CD14-positive monocyte (primary cell): ENCODE data around the gene COMT. TPM values are rescaled to one million over a fixed set of nuclear protein-coding genes. Genes with fewer than 3 reads are reported as not detected.

Source experiments
- DNase-seq, 3 donors: peaks; one replicate each; pipeline ENCODE4 v3.0.0-alpha.2; 2011 to 2022
- H2AFZ ChIP-seq: 2 replicates; pipeline ENCODE4 v1.6.0; 2012; ENCODE audit warnings: mild to moderate bottlenecking, low read depth, low read length, inconsistent platforms; ENCODE audit not compliant: insufficient read depth, poor library complexity, severe bottlenecking
- H3K27ac ChIP-seq, 2 donors: 1 replicate in 1 of 2; 2 replicates in 1 of 2; pipeline ENCODE4 v1.5.1; 2012 to 2013; ENCODE audit warnings: low read length in 2 of 2, control low read depth in 1 of 2, inconsistent platforms in 1 of 2, low read depth in 1 of 2, mild to moderate bottlenecking in 1 of 2
- H3K27me3 ChIP-seq, 2 donors: one replicate each; pipeline versions ENCODE4 v1.6.0 to v1.6.1; 2011 to 2013; ENCODE audit warnings: low read length in 2 of 2; ENCODE audit not compliant: control insufficient read depth in 2 of 2, insufficient read depth in 2 of 2
- H3K36me3 ChIP-seq, 2 donors: replicated peaks in 1 of 2; 1 replicate in 1 of 2; 2 replicates in 1 of 2; pipeline versions ENCODE4 v1.5.1 to v1.6.1; 2012 to 2013; ENCODE audit warnings: low read length in 2 of 2, control low read depth in 1 of 2, inconsistent platforms in 1 of 2, mild to moderate bottlenecking in 1 of 2; ENCODE audit not compliant: insufficient read depth in 2 of 2, control insufficient read depth in 1 of 2
- H3K4me1 ChIP-seq, 2 donors: 1 replicate in 1 of 2; 2 replicates in 1 of 2; pipeline versions ENCODE4 v1.5.1 to v1.6.1; 2012 to 2013; ENCODE audit warnings: low read length in 2 of 2, control low read depth in 1 of 2, inconsistent platforms in 1 of 2, mild to moderate bottlenecking in 1 of 2, moderate library complexity in 1 of 2; ENCODE audit not compliant: insufficient read depth in 2 of 2, control insufficient read depth in 1 of 2
- H3K4me2 ChIP-seq: replicated peaks from 2 replicates; pipeline ENCODE3; 2012; ENCODE audit warnings: low read length, moderate library complexity, mild to moderate bottlenecking; ENCODE audit not compliant: poor library complexity, severe bottlenecking; ENCODE audit errors: extremely low read depth
- H3K4me3 ChIP-seq, 3 experiments: fragments of 200-600 bp in 1 of 3; sonication (generic) in 1 of 3; replicated peaks in 1 of 3; 1 replicate in 2 of 3; 2 replicates in 1 of 3; pipeline ENCODE4 v1.5.1; 2011 to 2013; ENCODE audit warnings: low read length in 3 of 3, mild to moderate bottlenecking in 3 of 3, control low read depth in 2 of 3, low read depth in 2 of 3, inconsistent platforms in 1 of 3, moderate library complexity in 1 of 3
- H3K79me2 ChIP-seq: 2 replicates; pipeline ENCODE4 v1.6.0; 2012; ENCODE audit warnings: mild to moderate bottlenecking, control low read depth, inconsistent platforms, low read length, moderate library complexity; ENCODE audit not compliant: insufficient read depth
- H3K9ac ChIP-seq: 2 replicates; pipeline ENCODE4 v1.6.0; 2017; ENCODE audit warnings: low read length, mild to moderate bottlenecking; ENCODE audit not compliant: insufficient read depth, poor library complexity, severe bottlenecking
- H3K9me3 ChIP-seq, 2 donors: replicated peaks in 1 of 2; 1 replicate in 1 of 2; 2 replicates in 1 of 2; pipeline versions ENCODE4 v1.5.1 to v1.6.1; 2012 to 2013; ENCODE audit warnings: low read length in 2 of 2, control low read depth in 1 of 2; ENCODE audit not compliant: control insufficient read depth in 1 of 2, insufficient read depth in 1 of 2
- H4K20me1 ChIP-seq: 2 replicates; pipeline ENCODE4 v1.6.0; 2012; ENCODE audit warnings: mild to moderate bottlenecking, low read length, control low read depth, moderate library complexity; ENCODE audit not compliant: insufficient read depth
- H3K27ac Mint-ChIP-seq, 7 donors: one replicate each; pipeline ENCODE4 v1.8.0; 2020; ENCODE audit warnings: mild to moderate bottlenecking in 7 of 7, mixed read lengths in 7 of 7, moderate library complexity in 6 of 7, inconsistent platforms in 2 of 7
- H3K27me3 Mint-ChIP-seq, 3 donors: one replicate each; pipeline ENCODE4 v1.8.0; 2021 to 2022; ENCODE audit warnings: low read depth in 3 of 3, mild to moderate bottlenecking in 3 of 3, mixed read lengths in 3 of 3, moderate library complexity in 3 of 3, inconsistent platforms in 1 of 3
- H3K36me3 Mint-ChIP-seq, 2 donors: one replicate each; pipeline ENCODE4 v1.8.0; 2020; ENCODE audit warnings: mixed read lengths in 2 of 2, inconsistent platforms in 1 of 2, mild to moderate bottlenecking in 1 of 2
- H3K4me1 Mint-ChIP-seq: one replicate; pipeline ENCODE4 v1.8.0; 2020; ENCODE audit warnings: mild to moderate bottlenecking, mixed read lengths
- H3K4me3 Mint-ChIP-seq, 2 donors: one replicate each; pipeline ENCODE4 v1.8.0; 2020; ENCODE audit warnings: mild to moderate bottlenecking in 2 of 2, mixed read lengths in 2 of 2, moderate library complexity in 1 of 2
- H3K9me3 Mint-ChIP-seq, 7 donors: one replicate each; pipeline ENCODE4 v1.8.0; 2020 to 2022; ENCODE audit warnings: mixed read lengths in 7 of 7, mild to moderate bottlenecking in 6 of 7, moderate library complexity in 6 of 7, inconsistent platforms in 2 of 7
- CTCF ChIP-seq: fragments of 200-600 bp; IDR thresholded peaks from one replicate; pipeline ENCODE4 v1.8.0; 2022; ENCODE audit warnings: antibody characterized with exemption, mild to moderate bottlenecking
- WGBS: methylation state at CpG from one replicate; pipeline ENCODE4 v1.1.5; 2013; ENCODE audit warnings: missing lambda C conversion rate; ENCODE audit not compliant: insufficient coverage; 5-methylcytosine and 5-hydroxymethylcytosine counted together
- intact Hi-C, 2 donors: fragments of 100-400 bp; cut with micrococcal nuclease; formaldehyde crosslinking; loops; one replicate each; pipeline versions ENCODE4 v1.15.0 to v1.15.1; 2023
- polyA plus RNA-seq, 3 donors: library from polyadenylated mRNA; depleted of rRNA in 1 of 3; unstranded in 2 of 3; stranded (reverse) in 1 of 3; fragments of 300-500 nt in 2 of 3; fragments of >200 nt in 1 of 3; fragmentation: Illumina TruSeq in 2 of 3; gene quantifications; 1 replicate in 2 of 3; 2 replicates in 1 of 3; pipeline ENCODE4 v1.2.3, GENCODE V29; 2012 to 2021

The COMT gene
- polyA plus RNA-seq, 3 donors = 314 to 400 (median 329) TPM

- Mint-ChIP-seq H3K27ac (no peak overlapping the region), H3K27me3 (peaks cover 9 to 16% (median 14%) of the 10 kb centered on the region in 3 donors), H3K4me3 (no peak overlapping the region), H3K9me3 (peaks cover 0 to 3% (median 0%) of the 10 kb centered on the region in 7 donors), H3K4me1 (no peaks in the 10 kb centered on the region), H3K36me3 (no peaks in the 10 kb centered on the region)
- H3K9me3 ChIP-seq = no peaks in the 10 kb centered on the region
- H2AFZ ChIP-seq = no peak overlapping the region
- no peaks in the 10 kb centered on the region for H4K20me1 ChIP-seq
- H3K79me2 ChIP-seq = no peaks in the 10 kb centered on the region
- H3K9ac ChIP-seq = no peak overlapping the region
- no peak overlapping the region for H3K4me2 ChIP-seq
- H3K4me1 ChIP-seq = no peaks in the 10 kb centered on the region
- no peak overlapping the region for H3K4me3 ChIP-seq
- peaks cover 0 to 5% of the 10 kb centered on the region in 2 donors for H3K27me3 ChIP-seq
- H3K27ac ChIP-seq = no peak overlapping the region
- TF ChIP-seq CTCF = no peak
- WGBS = 97% methylated on average over 8 of the region's 8 CpGs
- DNase-seq = no peak
- intact Hi-C loops = loop anchor here (5.0 to 10.0 kb wide), 3 partner anchors 37 to 277 kb away; partner anchors contain the start of genes GNB1L (in 1 of the 2) and RTL10 (in 1 of the 2)
- no peaks in the 10 kb centered on the region for H3K36me3 ChIP-seq
Measured at GRCh38 chr22:20009582-20010306, 68.2 kb downstream of the COMT start.

- intact Hi-C loops = loop anchor here (5.0 to 10.0 kb wide), 3 partner anchors 38 to 278 kb away; partner anchors contain the start of genes GNB1L (in 1 of the 2) and RTL10 (in 1 of the 2)
- no peak overlapping the region for H3K4me2 ChIP-seq
- Mint-ChIP-seq H3K27ac (no peak overlapping the region), H3K36me3 (no peaks in the 10 kb centered on the region), H3K9me3 (peaks cover 0 to 4% (median 0%) of the 10 kb centered on the region in 7 donors), H3K27me3 (peaks cover 15 to 24% (median 21%) of the 10 kb centered on the region in 3 donors), H3K4me1 (no peaks in the 10 kb centered on the region), H3K4me3 (no peak overlapping the region)
- no peak overlapping the region for H3K4me3 ChIP-seq
- H3K9me3 ChIP-seq = peaks cover 0 to 6% of the 10 kb centered on the region in 2 donors
- no peak overlapping the region for H3K27ac ChIP-seq
- H4K20me1 ChIP-seq = no peaks in the 10 kb centered on the region
- no peaks in the 10 kb centered on the region for H3K36me3 ChIP-seq
- no peaks in the 10 kb centered on the region for H3K79me2 ChIP-seq
- WGBS = 93% methylated on average over 12 of the region's 14 CpGs
- TF ChIP-seq CTCF = no peak
- no peak overlapping the region for H3K9ac ChIP-seq
- H2AFZ ChIP-seq = no peak overlapping the region
- no peak for DNase-seq
- no peaks in the 10 kb centered on the region for H3K4me1 ChIP-seq
- H3K27me3 ChIP-seq = peaks cover 5 to 13% of the 10 kb centered on the region in 2 donors
Measured at GRCh38 chr22:20010307-20011122, 68.9 kb downstream of the COMT start.
